ENCODE results near the gene ATXN7L2. TPM values are rescaled to one million over a fixed set of nuclear protein-coding genes. Genes with fewer than 3 reads are reported as not detected.

The ATXN7L2 gene, protein sequence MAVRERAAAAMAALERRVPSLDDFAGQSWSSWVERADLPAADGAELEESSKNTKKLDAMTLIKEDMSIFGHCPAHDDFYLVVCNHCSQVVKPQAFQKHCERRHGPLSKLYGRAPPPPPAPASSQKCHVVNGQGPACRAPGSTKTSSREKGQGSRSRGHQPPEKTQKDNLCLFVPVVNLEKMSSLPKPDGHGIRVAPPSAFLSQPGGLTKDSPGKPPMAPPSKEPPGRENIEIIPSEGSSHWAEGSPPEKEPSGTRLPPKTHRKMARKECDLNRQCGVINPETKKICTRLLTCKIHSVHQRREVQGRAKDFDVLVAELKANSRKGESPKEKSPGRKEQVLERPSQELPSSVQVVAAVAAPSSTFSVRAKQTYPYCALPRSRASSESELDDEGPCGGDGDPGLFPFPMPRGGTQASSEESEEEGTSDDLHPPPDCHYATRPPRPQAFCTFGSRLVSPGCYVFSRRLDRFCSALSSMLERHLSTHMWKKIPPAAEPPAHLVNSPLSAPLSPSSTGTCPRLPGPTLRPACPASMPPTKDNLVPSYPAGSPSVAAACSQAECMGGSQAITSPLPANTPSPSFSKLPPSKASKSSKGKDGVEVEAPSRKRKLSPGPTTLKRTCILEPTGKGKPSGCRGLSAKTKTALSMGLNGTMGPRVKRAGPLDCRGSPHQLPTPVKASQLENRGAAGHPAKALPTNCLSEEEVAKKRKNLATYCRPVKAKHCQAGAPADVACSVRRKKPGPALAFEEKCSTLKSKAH
- 1.9 and 2.1 TPM in 2 replicates for total RNA-seq

DNA sequence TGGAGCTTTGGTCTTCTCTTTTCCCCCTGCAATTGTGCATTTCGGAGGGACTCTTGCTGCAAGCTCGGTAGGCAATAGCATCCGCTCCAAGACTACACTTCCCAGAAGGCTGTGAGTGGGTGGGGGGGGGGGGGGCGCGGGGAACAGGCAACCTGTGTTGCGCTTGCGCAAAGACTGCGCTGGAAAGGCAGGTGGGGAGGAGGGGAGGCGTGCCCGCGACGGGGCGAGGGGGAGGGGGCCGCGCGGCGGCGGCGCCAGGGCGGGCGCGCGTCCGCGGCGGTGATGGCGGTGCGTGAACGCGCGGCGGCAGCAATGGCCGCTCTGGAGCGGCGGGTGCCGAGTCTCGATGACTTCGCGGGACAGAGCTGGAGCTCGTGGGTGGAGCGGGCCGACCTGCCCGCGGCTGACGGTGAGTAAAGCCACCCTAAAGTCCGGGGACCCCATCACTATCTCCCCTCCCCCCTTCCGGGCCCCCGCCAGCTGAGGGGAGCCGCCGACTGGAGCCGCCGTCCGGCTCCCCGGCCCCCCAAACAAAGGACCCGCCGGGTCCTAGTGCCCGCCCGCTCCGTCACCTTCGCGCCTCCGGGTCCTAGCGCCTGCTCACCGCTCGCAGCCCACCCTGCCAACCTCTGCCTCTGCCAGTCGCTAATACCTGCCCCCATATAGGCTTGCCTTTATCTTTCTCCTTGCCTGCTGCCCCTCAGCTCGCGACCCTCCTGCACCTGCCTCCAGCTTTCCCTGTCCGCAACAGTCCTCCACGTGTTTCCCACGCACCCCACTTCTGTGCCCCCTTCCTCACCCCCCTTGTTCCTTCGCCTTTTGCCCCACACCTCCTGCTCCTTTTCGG lies at the start of gene ATXN7L2:
Gene ATXN7L2 (plus strand): TSS at position 234 of the 847 bp plus-strand sequence. CDS start 49 bp downstream, at position 283.

DNA sequence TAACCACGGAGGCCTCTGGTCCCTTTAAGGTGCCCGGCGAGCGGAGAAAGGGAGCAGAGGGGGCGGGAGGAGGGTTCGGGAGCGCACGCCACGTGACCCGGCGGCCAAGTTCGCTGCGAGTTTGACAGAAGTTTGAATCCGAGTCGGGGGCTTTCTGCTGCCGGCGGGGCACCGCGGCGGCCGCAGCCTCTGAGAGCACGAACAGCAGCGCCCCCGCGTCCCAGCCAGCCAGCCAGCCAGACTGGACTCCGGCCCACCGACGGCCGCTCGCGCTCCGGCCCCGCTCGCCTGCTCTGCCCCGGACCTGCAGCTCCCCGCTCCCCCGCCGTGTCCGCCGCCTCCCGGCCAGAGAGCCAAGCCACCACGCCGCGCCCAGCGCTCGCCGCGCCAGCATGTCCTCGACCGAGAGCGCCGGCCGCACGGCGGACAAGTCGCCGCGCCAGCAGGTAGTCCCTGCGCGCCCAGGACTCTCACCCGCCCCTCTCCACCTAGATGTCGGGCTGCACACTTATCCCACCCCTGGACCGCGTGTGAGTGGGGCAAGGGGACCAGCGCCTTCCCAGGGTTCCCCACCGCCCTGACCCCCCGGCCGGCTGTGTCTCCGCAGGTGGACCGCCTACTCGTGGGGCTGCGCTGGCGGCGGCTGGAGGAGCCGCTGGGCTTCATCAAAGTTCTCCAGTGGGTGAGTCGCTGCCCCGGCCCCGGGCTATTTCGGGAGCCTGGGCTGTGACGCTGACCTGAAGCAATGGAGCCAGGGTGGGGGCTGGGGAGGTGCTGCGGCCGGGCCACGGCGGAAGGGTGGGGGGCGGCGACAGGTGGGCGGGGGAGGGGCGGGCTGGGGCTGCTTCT lies 17.0 kb upstream of the ATXN7L2 start, which contains the start of gene SYPL2:
Gene SYPL2 (plus strand): TSS at position 95 of the 849 bp plus-strand sequence. CDS start 298 bp downstream, at position 393.

DNA sequence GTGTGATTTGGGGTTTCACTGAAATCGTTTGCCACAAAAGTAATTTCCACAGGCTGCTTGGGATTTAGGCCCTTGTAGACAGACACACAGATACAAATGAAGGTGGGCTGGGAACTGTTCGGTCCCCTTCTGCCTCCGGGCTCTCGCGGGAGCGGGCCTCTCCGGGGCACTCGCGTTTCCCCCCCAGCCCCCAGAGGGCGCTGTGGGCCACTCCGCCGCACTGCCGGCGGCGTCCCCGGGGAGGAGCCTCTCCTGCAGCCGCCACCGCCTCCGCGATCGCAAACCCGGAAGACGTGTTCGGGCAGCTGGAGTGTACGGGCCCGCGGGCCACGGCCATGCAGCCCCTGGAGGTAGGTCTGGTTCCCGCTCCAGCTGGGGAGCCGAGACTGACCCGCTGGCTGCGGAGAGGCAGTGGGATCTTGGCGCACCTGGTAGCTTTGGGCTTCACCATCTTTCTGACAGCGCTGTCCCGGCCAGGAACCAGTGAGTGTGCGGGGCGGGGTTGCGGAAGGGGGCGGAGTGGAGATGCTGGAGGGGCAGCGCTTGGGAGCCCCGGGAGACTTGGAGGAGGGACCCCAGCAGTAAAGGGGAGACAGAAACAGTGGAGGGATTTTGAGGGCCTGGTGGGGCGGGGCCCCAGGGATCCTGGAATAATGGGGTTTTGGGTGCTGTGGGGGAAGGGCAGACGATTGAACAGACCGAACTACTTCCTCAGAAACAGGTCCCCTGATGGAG lies 10.3 kb downstream of the ATXN7L2 start, which contains the start of gene CYB561D1:
Gene CYB561D1 (plus strand): TSS at position 290 of the 735 bp plus-strand sequence. CDS start 46 bp downstream, at position 336.

DNA sequence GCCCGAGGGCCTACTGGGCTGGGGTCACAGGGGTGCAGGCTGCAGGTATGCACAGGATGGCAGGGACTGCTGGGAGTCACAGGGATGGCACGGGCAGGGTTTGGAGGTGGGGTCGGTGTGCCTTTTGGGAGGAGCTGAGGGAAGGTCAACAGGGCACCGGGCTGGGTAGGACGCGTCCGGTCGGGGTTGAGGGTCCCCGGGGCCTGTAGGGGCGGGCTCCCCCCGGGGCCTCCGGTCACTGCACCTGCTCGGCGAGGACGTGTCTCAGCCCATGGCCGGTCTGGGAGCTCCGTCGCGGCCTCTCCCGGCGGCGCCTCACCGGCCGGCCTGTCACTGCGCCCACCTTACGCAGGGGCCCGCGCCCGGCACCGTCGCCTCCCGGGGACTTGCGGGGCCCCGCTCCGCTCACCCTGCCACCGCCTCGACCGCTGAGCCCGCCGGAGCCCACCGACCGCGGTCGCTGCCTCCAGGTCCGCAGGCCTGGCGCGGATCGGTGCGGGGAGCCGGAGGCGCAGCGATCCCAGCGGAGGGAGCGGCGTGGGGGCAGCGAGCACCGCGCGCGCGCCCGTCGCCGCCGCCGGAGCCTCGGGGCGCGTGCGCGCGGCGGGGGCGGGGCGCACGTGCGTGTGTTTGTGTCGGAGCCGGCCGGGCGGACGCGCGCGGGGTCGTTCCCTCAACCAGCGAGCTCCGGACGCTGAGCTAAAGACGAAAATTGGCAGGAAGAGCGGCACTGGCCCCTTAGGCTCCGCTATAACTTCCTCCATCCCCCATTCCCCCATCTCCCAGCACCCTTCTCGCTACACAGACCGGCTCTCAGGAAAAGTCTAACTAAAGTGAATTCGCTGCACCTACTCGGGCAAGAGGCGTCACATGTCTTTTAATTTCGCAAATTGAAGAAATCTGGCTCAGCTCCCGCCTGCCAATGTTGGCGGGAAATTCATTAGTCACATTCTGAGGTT lies 25.8 kb downstream of the ATXN7L2 start, which contains the start of gene AMIGO1:
Gene AMIGO1 (minus strand): TSS at position 552 of the 959 bp plus-strand sequence. CDS start 815 bp downstream, outside the sequence.

DNA sequence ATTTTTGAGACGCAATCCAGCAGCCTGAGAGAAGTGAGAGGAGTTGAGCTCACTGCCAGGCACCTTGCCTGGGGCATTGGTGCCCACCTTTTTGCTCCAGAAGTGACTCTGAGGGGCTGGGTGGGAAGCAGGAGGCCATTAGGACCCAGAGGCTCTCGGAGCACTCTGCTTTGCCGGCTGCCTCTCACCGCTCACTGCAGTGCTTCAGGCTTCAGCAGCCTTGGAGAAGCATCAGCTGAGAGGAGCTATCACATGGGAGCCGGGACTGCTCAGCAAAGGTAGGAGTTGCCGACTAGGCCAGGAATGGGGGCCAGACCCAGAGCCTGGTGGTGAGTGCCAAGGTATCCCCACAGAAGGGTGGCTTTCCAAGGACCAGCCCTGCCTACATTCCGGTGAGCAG lies 56.0 kb downstream of the ATXN7L2 start, which contains the start of gene GPR61:
Gene GPR61 (plus strand): TSS at position 197 of the 400 bp plus-strand sequence. CDS start 3,151 bp downstream, outside the sequence.

Other genes starting within 250 kb of the ATXN7L2 start
- 1.00 and 3.4 TPM in 2 replicates for gene CELSR2, start 234.4 kb upstream of the ATXN7L2 start, total RNA-seq
- gene PSRC1, start 200.8 kb upstream of the ATXN7L2 start, total RNA-seq: 6.4 and 17.3 TPM in 2 replicates
- not detected in 2 replicates for gene MYBPHL, start 176.9 kb upstream of the ATXN7L2 start, total RNA-seq
- gene SORT1, start 86.0 kb upstream of the ATXN7L2 start, total RNA-seq: 5.8 and 12.6 TPM in 2 replicates
- 57.1 and 72.8 TPM in 2 replicates for gene PSMA5, start 57.5 kb upstream of the ATXN7L2 start, total RNA-seq
- 0.75 and 1.3 TPM in 2 replicates for gene SYPL2, start 17.4 kb upstream of the ATXN7L2 start, total RNA-seq
- 5.4 and 6.5 TPM in 2 replicates for gene CYB561D1, start 10.2 kb downstream of the ATXN7L2 start, total RNA-seq
- 0.77 and 2.5 TPM in 2 replicates for gene AMIGO1, start 25.8 kb downstream of the ATXN7L2 start, total RNA-seq
- 0.11 and 0.25 TPM in 2 replicates for gene GPR61, start 56.0 kb downstream of the ATXN7L2 start, total RNA-seq
- gene GNAI3, start 64.7 kb downstream of the ATXN7L2 start, total RNA-seq: 16.5 and 23.9 TPM in 2 replicates
- 0.33 TPM in 1 of 2 replicates, not detected in the other for gene GNAT2, start 135.7 kb downstream of the ATXN7L2 start, total RNA-seq
- 71.5 and 76.5 TPM in 2 replicates for gene AMPD2, start 135.9 kb downstream of the ATXN7L2 start, total RNA-seq
- gene GSTM4, start 172.2 kb downstream of the ATXN7L2 start, total RNA-seq: 14.4 and 14.6 TPM in 2 replicates
- 10.5 and 24.7 TPM in 2 replicates for gene GSTM2, start 184.2 kb downstream of the ATXN7L2 start, total RNA-seq
- 0.37 and 15.3 TPM in 2 replicates for gene GSTM1, start 203.9 kb downstream of the ATXN7L2 start, total RNA-seq
- 1.00 and 1.5 TPM in 2 replicates for gene GSTM5, start 228.3 kb downstream of the ATXN7L2 start, total RNA-seq